Measurements from ENCODE around the gene FTCD. TPM values are rescaled to one million over a fixed set of nuclear protein-coding genes. Genes with fewer than 3 reads are reported as not detected.
"Not testable (repeated sequence)": the region's sequence is repeated elsewhere in the genome, so short reads cannot be mapped to it uniquely, and the experiment has no call there.

Gene FTCD
- total RNA-seq, 1 experiment from 2014 or later: not detected

- in situ Hi-C loops (cut with HindIII; ENCODE audit: low pct_unique_long_range_greater_than_20kb, low sequenced_read_pairs): no loop called here
Measured at GRCh38 chr21:46149205-46149901, 6.0 kb downstream of the FTCD start.

GRCh38 chr21:46148106-46148505 lies 7.3 kb downstream of the FTCD start:
- in situ Hi-C loops (cut with HindIII; ENCODE audit: low pct_unique_long_range_greater_than_20kb, low sequenced_read_pairs): no loop called here
- DNase-seq (ENCODE audit: low read depth, low spot score): no peak

More at GRCh38 chr21:46149205-46149901, 6.0 kb downstream of the FTCD start:
- DNase-seq (ENCODE audit: low read depth, low spot score): no peak

- in situ Hi-C loops (cut with HindIII; ENCODE audit: low pct_unique_long_range_greater_than_20kb, low sequenced_read_pairs): not testable (repeated sequence)
- DNase-seq (ENCODE audit: low read depth, low spot score): peak; percentile 50
Measured at GRCh38 chr21:46147429-46147828, 8.0 kb downstream of the FTCD start.

- DNase-seq (ENCODE audit: low read depth, low spot score): no peak
- in situ Hi-C loops (cut with HindIII; ENCODE audit: low pct_unique_long_range_greater_than_20kb, low sequenced_read_pairs): no loop called here
Measured at GRCh38 chr21:46146856-46147255, 8.5 kb downstream of the FTCD start.

- DNase-seq (ENCODE audit: low read depth, low spot score): no peak
- in situ Hi-C loops (cut with HindIII; ENCODE audit: low pct_unique_long_range_greater_than_20kb, low sequenced_read_pairs): no loop called here
Measured at GRCh38 chr21:46145840-46146691, 9.3 kb downstream of the FTCD start.

GRCh38 chr21:46145159-46145839 lies 10.1 kb downstream of the FTCD start:
- no peak for DNase-seq (ENCODE audit: low read depth, low spot score)
- in situ Hi-C loops (cut with HindIII; ENCODE audit: low pct_unique_long_range_greater_than_20kb, low sequenced_read_pairs): no loop called here

GRCh38 chr21:46144464-46145070 lies 10.8 kb downstream of the FTCD start:
- DNase-seq (ENCODE audit: low read depth, low spot score): no peak
- in situ Hi-C loops (cut with HindIII; ENCODE audit: low pct_unique_long_range_greater_than_20kb, low sequenced_read_pairs): no loop called here

- in situ Hi-C loops (cut with HindIII; ENCODE audit: low pct_unique_long_range_greater_than_20kb, low sequenced_read_pairs): no loop called here
Measured at GRCh38 chr21:46142582-46143473, 12.6 kb downstream of the FTCD start.

GRCh38 chr21:46141767-46142581 lies 13.4 kb downstream of the FTCD start:
- DNase-seq (ENCODE audit: low read depth, low spot score): no peak
- in situ Hi-C loops (cut with HindIII; ENCODE audit: low pct_unique_long_range_greater_than_20kb, low sequenced_read_pairs): no loop called here

More at GRCh38 chr21:46142582-46143473, 12.6 kb downstream of the FTCD start:
- DNase-seq (ENCODE audit: low read depth, low spot score): no peak

- DNase-seq (ENCODE audit: low read depth, low spot score); in situ Hi-C loops (cut with HindIII; ENCODE audit: low pct_unique_long_range_greater_than_20kb, low sequenced_read_pairs): not testable (repeated sequence)
Measured at GRCh38 chr21:46140352-46141003, 14.9 kb downstream of the FTCD start.

GRCh38 chr21:46139686-46140085 lies 15.7 kb downstream of the FTCD start:
- in situ Hi-C loops (cut with HindIII; ENCODE audit: low pct_unique_long_range_greater_than_20kb, low sequenced_read_pairs): no loop called here
- no peak for DNase-seq (ENCODE audit: low read depth, low spot score)

- no peak for DNase-seq (ENCODE audit: low read depth, low spot score)
- in situ Hi-C loops (cut with HindIII; ENCODE audit: low pct_unique_long_range_greater_than_20kb, low sequenced_read_pairs): no loop called here
Measured at GRCh38 chr21:46138383-46138970, 16.9 kb downstream of the FTCD start.

- DNase-seq (ENCODE audit: low read depth, low spot score): no peak
- in situ Hi-C loops (cut with HindIII; ENCODE audit: low pct_unique_long_range_greater_than_20kb, low sequenced_read_pairs): no loop called here
Measured at GRCh38 chr21:46137908-46138307, 17.5 kb downstream of the FTCD start.

GRCh38 chr21:46136739-46137349 lies 18.5 kb downstream of the FTCD start:
- in situ Hi-C loops (cut with HindIII; ENCODE audit: low pct_unique_long_range_greater_than_20kb, low sequenced_read_pairs): no loop called here
- DNase-seq (ENCODE audit: low read depth, low spot score): no peak

- DNase-seq (ENCODE audit: low read depth, low spot score): no peak
Measured at GRCh38 chr21:46135782-46136395, 19.5 kb downstream of the FTCD start.

More at GRCh38 chr21:46135782-46136395, 19.5 kb downstream of the FTCD start:
- in situ Hi-C loops (cut with HindIII; ENCODE audit: low pct_unique_long_range_greater_than_20kb, low sequenced_read_pairs): no loop called here

Measured in SK-MEL-5 (cell line).